Lower leg skin (tissue), 3 donors: ENCODE data around the gene RIPK1.
"Not testable (repeated sequence)": the region's sequence is repeated elsewhere in the genome, so short reads cannot be mapped to it uniquely, and the experiment has no call there.

Experiments used
- CTCF ChIP-seq, 3 donors: fragments of 450-650 bp; IDR thresholded peaks; one replicate each; pipeline ENCODE4 v1.5.1; 2016; ENCODE audit warnings: antibody characterized with exemption in 3 of 3, mild to moderate bottlenecking in 3 of 3, moderate library complexity in 2 of 3
- POLR2A ChIP-seq, 2 donors: fragments of 450-650 bp; IDR thresholded peaks; one replicate each; pipeline ENCODE4 v1.6.1; 2016 to 2017; ENCODE audit warnings: antibody characterized with exemption in 2 of 2, mild to moderate bottlenecking in 1 of 2, moderate library complexity in 1 of 2

DNA sequence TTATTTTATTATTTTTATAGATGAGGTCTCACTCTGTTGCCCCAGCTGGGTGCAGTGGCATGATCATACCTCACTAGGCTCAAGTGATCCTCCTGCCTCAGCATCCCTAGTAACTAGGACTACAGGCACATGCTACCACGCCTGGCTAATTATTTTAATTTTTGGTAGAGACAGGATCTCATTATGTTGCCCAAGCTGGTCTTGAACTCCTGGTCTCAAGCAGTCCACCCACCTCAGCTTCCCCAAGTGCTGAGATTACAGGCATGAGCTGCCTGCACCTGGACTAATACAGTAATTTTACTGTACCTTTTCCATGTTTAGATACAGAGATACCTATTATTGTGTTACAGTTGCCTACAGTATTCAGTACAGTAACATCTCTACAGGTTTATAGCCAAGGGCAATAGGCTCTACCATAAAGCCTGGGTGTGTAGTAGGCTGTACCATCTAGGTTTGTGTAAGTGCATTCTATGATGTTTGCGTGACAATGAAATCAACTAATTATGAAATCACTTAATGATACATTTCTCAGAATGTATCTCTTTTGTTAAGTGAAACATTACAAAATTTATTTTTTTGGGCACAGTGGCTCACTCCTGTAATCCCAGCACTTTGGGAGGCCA lies 47.2 kb upstream of the RIPK1 start:
- not testable (repeated sequence) for TF ChIP-seq CTCF, POLR2A (IDR thresholded peaks at IDR 0.05)
